GM12865 (cell line): ENCODE results near the gene EPHA5.

ENCODE experiments used
- DNase-seq: peaks from one replicate; pipeline ENCODE4 v3.0.0; 2010; ENCODE audit warnings: low read depth
- H3K4me3 ChIP-seq: 2 replicates; pipeline ENCODE4 v1.5.1; 2011; ENCODE audit warnings: mild to moderate bottlenecking, low read depth, low read length, control low read depth
- TF ChIP-seq, protein P1 (sequence below): IDR thresholded peaks from 2 replicates; pipeline ENCODE4 v1.5.1; 2011; ENCODE audit warnings: low read length, control low read depth, low read depth, inconsistent platforms; ENCODE audit not compliant: insufficient read depth; ENCODE audit errors: missing control alignments

Gene EPHA5

DNA sequence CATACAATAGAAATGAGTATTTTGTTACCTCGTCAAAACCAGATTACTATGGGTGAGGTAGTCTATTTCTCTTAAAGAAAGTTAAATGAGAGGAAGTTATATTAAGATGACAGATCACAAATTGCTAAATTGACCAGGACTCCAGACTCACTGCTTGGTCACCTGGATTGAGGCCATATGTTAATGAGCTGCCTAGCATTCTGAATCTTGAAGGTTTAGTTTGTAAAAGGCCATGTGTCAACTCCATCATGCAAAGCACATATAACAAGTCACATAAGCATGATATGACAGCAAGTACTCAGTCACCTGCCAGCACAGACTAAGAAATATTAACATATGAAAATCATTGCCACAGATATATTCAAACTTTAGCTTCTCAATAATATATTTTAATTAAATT is 72.6 kb downstream of the EPHA5 start:
- DNase-seq: no peak
- no peak overlapping the region for H3K4me3 ChIP-seq
- TF ChIP-seq, protein P1, sequence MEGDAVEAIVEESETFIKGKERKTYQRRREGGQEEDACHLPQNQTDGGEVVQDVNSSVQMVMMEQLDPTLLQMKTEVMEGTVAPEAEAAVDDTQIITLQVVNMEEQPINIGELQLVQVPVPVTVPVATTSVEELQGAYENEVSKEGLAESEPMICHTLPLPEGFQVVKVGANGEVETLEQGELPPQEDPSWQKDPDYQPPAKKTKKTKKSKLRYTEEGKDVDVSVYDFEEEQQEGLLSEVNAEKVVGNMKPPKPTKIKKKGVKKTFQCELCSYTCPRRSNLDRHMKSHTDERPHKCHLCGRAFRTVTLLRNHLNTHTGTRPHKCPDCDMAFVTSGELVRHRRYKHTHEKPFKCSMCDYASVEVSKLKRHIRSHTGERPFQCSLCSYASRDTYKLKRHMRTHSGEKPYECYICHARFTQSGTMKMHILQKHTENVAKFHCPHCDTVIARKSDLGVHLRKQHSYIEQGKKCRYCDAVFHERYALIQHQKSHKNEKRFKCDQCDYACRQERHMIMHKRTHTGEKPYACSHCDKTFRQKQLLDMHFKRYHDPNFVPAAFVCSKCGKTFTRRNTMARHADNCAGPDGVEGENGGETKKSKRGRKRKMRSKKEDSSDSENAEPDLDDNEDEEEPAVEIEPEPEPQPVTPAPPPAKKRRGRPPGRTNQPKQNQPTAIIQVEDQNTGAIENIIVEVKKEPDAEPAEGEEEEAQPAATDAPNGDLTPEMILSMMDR: no peak

DNA sequence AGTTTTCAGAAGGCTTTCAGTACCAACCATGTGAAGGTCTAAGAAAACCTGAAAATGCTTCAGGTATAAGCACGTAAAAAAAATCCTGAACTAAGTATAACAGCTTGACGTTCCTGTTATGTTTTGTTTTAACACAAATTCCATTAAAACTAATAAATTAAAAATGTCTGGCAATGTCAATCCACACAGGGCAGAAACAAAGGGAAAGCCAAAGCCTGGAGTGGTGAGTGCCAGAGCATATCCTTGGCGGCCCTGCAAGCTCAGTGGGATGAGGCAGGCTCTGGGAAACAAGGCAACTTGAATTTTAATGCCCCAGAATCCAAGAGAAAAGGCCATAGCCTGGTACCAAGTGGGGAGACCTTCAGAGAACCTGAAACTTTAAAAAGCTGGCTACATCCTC is 78.2 kb downstream of the EPHA5 start:
- TF ChIP-seq, protein P1: no peak
- no peak for DNase-seq
- no peak overlapping the region for H3K4me3 ChIP-seq

DNA sequence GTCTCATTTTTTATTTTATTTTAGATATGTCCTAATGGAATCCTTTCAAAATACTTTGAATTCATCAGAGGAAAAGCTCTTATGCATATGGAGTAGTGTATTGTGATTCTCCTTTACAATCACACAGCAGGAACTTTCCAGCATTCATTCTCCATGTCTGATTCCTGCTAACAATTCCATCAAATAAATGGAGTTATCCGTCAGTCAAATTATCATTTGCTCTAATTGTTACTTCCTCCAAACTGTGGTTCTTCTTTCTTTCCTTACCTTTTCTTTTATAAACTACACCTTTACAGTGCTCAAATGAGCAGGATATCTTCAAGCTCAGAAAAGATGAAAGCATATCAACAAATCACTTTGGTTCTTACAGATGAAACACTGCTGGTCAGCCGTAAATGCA is 80.4 kb downstream of the EPHA5 start:
- no peak for DNase-seq
- TF ChIP-seq, protein P1: no peak
- H3K4me3 ChIP-seq: no peak overlapping the region

DNA sequence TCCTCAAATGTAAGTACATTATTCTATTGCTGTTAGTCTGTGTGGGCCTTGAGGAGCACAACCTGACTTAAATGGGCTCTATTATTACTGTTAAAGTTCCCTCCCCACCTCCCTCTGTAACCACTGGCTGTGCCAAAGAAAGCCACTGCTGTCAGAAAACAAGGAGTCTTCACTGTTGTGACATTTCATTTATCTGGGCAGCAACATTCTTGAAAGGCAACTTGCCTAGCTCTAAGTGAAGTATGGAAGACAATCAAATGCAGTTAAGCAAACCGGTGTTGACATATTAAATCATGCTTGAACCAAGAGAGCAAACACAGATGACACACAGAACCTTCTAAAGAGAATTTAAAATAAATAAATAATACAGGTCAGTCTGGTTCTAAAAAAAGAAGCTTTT is 81.0 kb downstream of the EPHA5 start:
- no peak for DNase-seq
- TF ChIP-seq, protein P1: no peak
- H3K4me3 ChIP-seq: no peak overlapping the region

DNA sequence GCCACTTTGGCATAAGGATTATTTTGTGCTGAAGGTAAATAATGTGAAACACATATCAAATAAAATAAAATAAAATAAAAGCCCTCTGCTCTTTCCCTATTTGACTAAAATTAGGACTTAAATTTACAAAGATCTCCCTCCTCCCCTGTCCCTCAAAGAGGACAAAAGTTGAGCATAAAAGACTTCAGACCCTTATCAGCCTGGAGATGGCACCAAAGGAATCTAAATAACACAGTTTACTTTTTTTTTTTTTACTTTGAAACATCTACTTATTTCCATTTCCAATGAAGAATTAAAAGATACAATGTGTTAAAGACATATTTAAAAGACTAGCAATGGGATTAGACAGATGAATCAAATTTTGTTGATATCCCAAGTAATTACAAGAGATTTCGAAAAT is 89.7 kb downstream of the EPHA5 start:
- H3K4me3 ChIP-seq: no peak overlapping the region
- TF ChIP-seq, protein P1: no peak
- no peak for DNase-seq

DNA sequence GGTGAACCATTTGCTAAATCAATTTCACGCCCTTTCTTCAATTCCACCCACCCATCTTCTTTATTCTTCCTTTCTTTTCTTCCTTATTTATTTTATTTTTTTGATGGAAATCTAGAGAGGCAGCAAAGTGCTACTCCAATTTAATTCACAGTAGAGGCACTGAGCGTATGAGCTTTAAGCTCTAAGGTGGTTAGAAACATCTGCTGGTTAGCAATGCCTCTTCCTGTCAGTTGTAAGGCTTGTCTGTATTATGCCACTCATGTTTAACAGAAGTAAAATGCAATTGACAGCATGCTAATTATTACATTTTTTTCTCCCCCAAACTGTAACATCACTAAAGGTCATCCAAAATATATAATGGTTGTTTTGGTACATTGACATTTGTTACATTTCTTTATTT is 103.8 kb downstream of the EPHA5 start:
- TF ChIP-seq, protein P1: no peak
- DNase-seq: no peak

DNA sequence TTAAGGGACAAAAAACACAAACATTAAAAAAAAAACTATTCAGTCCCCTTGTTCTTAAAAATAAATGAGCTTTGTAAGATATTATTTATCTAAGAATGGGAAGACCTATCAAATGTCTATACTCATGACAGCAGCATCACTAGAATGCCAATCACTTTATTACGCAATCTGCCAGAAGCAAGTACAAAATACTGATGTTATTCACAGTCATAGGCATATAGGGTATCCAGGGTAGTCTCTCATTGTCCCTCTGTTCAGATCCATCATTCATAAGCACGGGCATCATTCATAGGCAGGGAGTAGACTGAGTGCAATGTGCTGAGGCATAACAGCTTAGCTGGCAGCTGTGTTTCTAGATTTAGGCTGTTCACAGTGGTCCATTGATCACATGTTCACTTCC is 109.1 kb downstream of the EPHA5 start:
- H3K4me3 ChIP-seq: no peak overlapping the region
- no peak for DNase-seq
- TF ChIP-seq, protein P1: no peak

More for the DNA sequence above, 103.8 kb downstream of the EPHA5 start:
- H3K4me3 ChIP-seq: no peak overlapping the region
